GM12878 (cell line): Measurements from ENCODE around the gene RBKS. TPM values are rescaled to one million over a fixed set of nuclear protein-coding genes. Genes with fewer than 3 reads are reported as not detected.

Experiments used
- ATAC-seq: fragments of 200-7000 bp; cut with Tn5 transposase; 3 replicates; pipeline ENCODE4 v1.9.1; 2020; ENCODE audit warnings: mild to moderate bottlenecking, moderate library complexity
- BruUV-seq: library from RNA; stranded (reverse); fragments of 400-500 nt; replicated peaks from 2 replicates; lab custom pipeline; 2021; lab: Mats Ljungman, UMichigan
- CTCF ChIA-PET: fragments of 300-600 bp; sonication (Branson Sonifier 250); formaldehyde crosslinking; extraction: SDS; loops from one replicate; lab custom pipeline; 2021; ENCODE audit warnings: inconsistent platforms; lab: Yijun Ruan, JAX
- POLR2A ChIA-PET: fragments of 350-600 bp; formaldehyde crosslinking; extraction: SDS; loops from one replicate; lab custom pipeline; 2021; ENCODE audit warnings: inconsistent platforms; lab: Charles Lee
- RAD21 ChIA-PET: fragments of 300-600 bp; sonication (Branson Sonifier 250); formaldehyde crosslinking; loops from one replicate; lab custom pipeline; 2023; ENCODE audit warnings: antibody characterized with exemption; ENCODE audit not compliant: unreplicated experiment; lab: Charles Lee
- SMC1A ChIA-PET: fragments of 300-600 bp; sonication (Branson Sonifier 250); formaldehyde crosslinking; loops from one replicate; lab custom pipeline; 2023; ENCODE audit not compliant: unreplicated experiment, uncharacterized antibody; lab: Charles Lee
- DNase-seq: peaks from one replicate; pipeline ENCODE4 v3.0.0-alpha.2; 2011; ENCODE audit warnings: low read depth, low spot score
- FAIRE-seq: peaks from 3 replicates; lab custom pipeline; 2011; peaks lifted over from hg19 to GRCh38; lab: Jason Lieb, UNC
- H2AFZ ChIP-seq: 2 replicates; pipeline ENCODE4 v1.6.0; 2011; ENCODE audit warnings: low read depth, low read length, control low read depth; ENCODE audit not compliant: control insufficient read depth
- H3K27ac ChIP-seq: 2 replicates; pipeline ENCODE4 v1.5.1; 2011; ENCODE audit warnings: control low read depth; ENCODE audit not compliant: control insufficient read depth, insufficient read depth
- H3K27me3 ChIP-seq, 2 experiments: replicated peaks in 1 of 2; 2 replicates each; pipeline versions ENCODE4 v1.6.0 to v1.6.1; 2011; ENCODE audit warnings: low read length in 1 of 2; ENCODE audit not compliant: control insufficient read depth in 2 of 2, insufficient read depth in 2 of 2
- H3K36me3 ChIP-seq, 2 experiments: 2 replicates each; pipeline ENCODE4 v1.5.1; 2011; ENCODE audit warnings: low read length in 1 of 2; ENCODE audit not compliant: control insufficient read depth in 2 of 2, insufficient read depth in 2 of 2
- H3K4me1 ChIP-seq: 2 replicates; pipeline ENCODE4 v1.6.1; 2011; ENCODE audit warnings: mild to moderate bottlenecking, low read length, moderate library complexity, mixed read lengths; ENCODE audit not compliant: control insufficient read depth, insufficient read depth
- H3K4me2 ChIP-seq: 2 replicates; pipeline ENCODE4 v1.6.0; 2011; ENCODE audit warnings: control low read depth; ENCODE audit not compliant: control insufficient read depth, insufficient read depth
- H3K4me3 ChIP-seq: fragments of 200-600 bp; sonication (generic); 2 replicates; pipeline ENCODE4 v1.5.1; 2016
- H3K79me2 ChIP-seq: 2 replicates; pipeline ENCODE4 v1.6.0; 2011; ENCODE audit warnings: low read length; ENCODE audit not compliant: control insufficient read depth, insufficient read depth
- H3K9ac ChIP-seq: 2 replicates; pipeline ENCODE4 v1.8.0; 2011; ENCODE audit warnings: low read length, control low read depth, mixed read lengths; ENCODE audit not compliant: control insufficient read depth, insufficient read depth
- H3K9me3 ChIP-seq: replicated peaks from 3 replicates; pipeline ENCODE4 v1.5.1; 2011; ENCODE audit warnings: mild to moderate bottlenecking, low read length; ENCODE audit not compliant: control insufficient read depth, insufficient read depth
- H4K20me1 ChIP-seq: 2 replicates; pipeline ENCODE4 v1.6.0; 2011; ENCODE audit not compliant: control insufficient read depth, insufficient read depth
- ASH2L ChIP-seq: fragments of 300-600, 200-600 bp; sonication (generic); IDR thresholded peaks from 2 replicates; pipeline ENCODE4 v1.6.1; 2017; ENCODE audit warnings: low read depth, mild to moderate bottlenecking, borderline replicate concordance
- BCLAF1 ChIP-seq: fragments of 450-650 bp; IDR thresholded peaks from 2 replicates; pipeline ENCODE4 v1.6.1; 2017; ENCODE audit warnings: antibody characterized with exemption, mild to moderate bottlenecking, moderate library complexity
- CHD1 ChIP-seq: IDR thresholded peaks from 2 replicates; pipeline ENCODE4 v1.6.1; 2012; ENCODE audit warnings: low read depth, low read length, improper control_type of control experiment
- EGR1 ChIP-seq, 2 experiments: IDR thresholded peaks; 1 replicate in 1 of 2; 2 replicates in 1 of 2; pipeline ENCODE4 v1.6.1; 2011 to 2012; ENCODE audit warnings: low read depth in 2 of 2, low read length in 2 of 2, borderline replicate concordance in 1 of 2, mild to moderate bottlenecking in 1 of 2, moderate library complexity in 1 of 2
- IRF3 ChIP-seq: fragments of 450-650 bp; IDR thresholded peaks from 2 replicates; pipeline ENCODE4 v1.6.1; 2014; ENCODE audit warnings: mild to moderate bottlenecking
- MEF2A ChIP-seq: IDR thresholded peaks from 2 replicates; pipeline ENCODE4 v1.6.1; 2011; ENCODE audit warnings: low read depth, mild to moderate bottlenecking, low read length, moderate library complexity; ENCODE audit not compliant: insufficient read depth
- NFYA ChIP-seq: IDR thresholded peaks from 2 replicates; pipeline ENCODE4 v1.6.1; 2011; ENCODE audit warnings: low read depth, mild to moderate bottlenecking, low read length, improper control_type of control experiment, borderline replicate concordance
- NFYB ChIP-seq: IDR thresholded peaks from 2 replicates; pipeline ENCODE4 v1.6.1; 2011; ENCODE audit warnings: low read depth, mild to moderate bottlenecking, low read length, improper control_type of control experiment, moderate library complexity; ENCODE audit not compliant: insufficient read depth
- NR2F1 ChIP-seq: fragments of 450-650 bp; conservative IDR thresholded peaks from 2 replicates; pipeline ENCODE4 v1.6.1; 2017; ENCODE audit warnings: mild to moderate bottlenecking
- PAX8 ChIP-seq: fragments of 450-650 bp; IDR thresholded peaks from 2 replicates; pipeline ENCODE4 v1.6.1; 2017; ENCODE audit warnings: mild to moderate bottlenecking, moderate library complexity
- POLR2A ChIP-seq: IDR thresholded peaks from 2 replicates; pipeline ENCODE4 v1.6.1; 2011; ENCODE audit warnings: low read depth, mild to moderate bottlenecking, low read length
- REST ChIP-seq: IDR thresholded peaks from 2 replicates; pipeline ENCODE4 v1.6.1; 2012; ENCODE audit warnings: mild to moderate bottlenecking, low read depth, low read length
- SMAD1 ChIP-seq: fragments of 450-650 bp; IDR thresholded peaks from 2 replicates; pipeline ENCODE4 v1.6.1; 2018; ENCODE audit warnings: mild to moderate bottlenecking, low read depth; ENCODE audit not compliant: partially characterized antibody
- SMARCA5 ChIP-seq: fragments of 450-650 bp; IDR thresholded peaks from 2 replicates; pipeline ENCODE4 v1.6.1; 2017; ENCODE audit warnings: mild to moderate bottlenecking
- SRF ChIP-seq, 2 experiments: IDR thresholded peaks; 2 replicates each; pipeline ENCODE4 v1.6.1; 2011; ENCODE audit warnings: low read depth in 2 of 2, low read length in 2 of 2, mild to moderate bottlenecking in 1 of 2, moderate library complexity in 1 of 2
- TAF1 ChIP-seq: IDR thresholded peaks from 2 replicates; pipeline ENCODE4 v1.6.1; 2011; ENCODE audit warnings: mild to moderate bottlenecking, low read depth, low read length, borderline replicate concordance
- in situ Hi-C: fragments of 300-500 bp; cut with MboI; formaldehyde crosslinking; loops from 9 replicates; pipeline ENCODE4 v1.14.3; 2018; ENCODE audit warnings: mixed read lengths
- intact Hi-C: fragments of 100-400 bp; cut with micrococcal nuclease; formaldehyde crosslinking; loops from one replicate; pipeline ENCODE4 v1.14.2; 2022; ENCODE audit not compliant: unreplicated experiment
- polyA plus RNA-seq, 11 experiments: library from polyadenylated mRNA; depleted of rRNA in 4 of 11; unstranded in 6 of 11; stranded (reverse) in 5 of 11; fragments of >200 nt; fragmentation: Nextera tagmentation in 4 of 11; fragmentation: Illumina TruSeq in 1 of 11; extraction: Ambion mirVana in 4 of 11; extraction: Trizol in 1 of 11; gene quantifications; 1 replicate in 1 of 11; 2 replicates in 10 of 11; pipeline versions ENCODE4 v1.2.1 to v1.2.3, GENCODE V29; 2011 to 2016; ENCODE audit warnings: inconsistent platforms in 2 of 11, missing spikeins in 2 of 11, low read depth in 1 of 11
- total RNA-seq, 4 experiments: library from RNA; depleted of rRNA in 3 of 4; stranded (reverse); fragments of >200 nt in 3 of 4; fragmentation: Illumina TruSeq in 1 of 4; extraction: Trizol in 1 of 4; gene quantifications; 2 replicates each; pipeline versions ENCODE4 v1.2.1 to v1.2.3, GENCODE V29; 2013 to 2021

RBKS gene
- total and polyA plus RNA-seq, 10 of the 15 experiments (the other 5 are each of a cell fraction or from before 2014, with no cell fraction given), result 0.39 to 1.8 (median 1.0) TPM

- no peaks in the 10 kb centered on the region for H3K9me3 ChIP-seq
- intact Hi-C loops, result no loop called here
- no peak for TF ChIP-seq CHD1
- no peak for TF ChIP-seq TAF1
- TF ChIP-seq SMAD1, result no peak
- TF ChIP-seq NR2F1, result no peak
- no peak for TF ChIP-seq SRF (IDR thresholded peaks at IDR 0.05; ENCODE audit: low read depth in 2 of 2, low read length in 2 of 2)
- no peak for TF ChIP-seq SMARCA5
- TF ChIP-seq BCLAF1, result no peak
- no peak for TF ChIP-seq NFYA
- TF ChIP-seq EGR1 (IDR thresholded peaks at IDR 0.05; ENCODE audit: borderline replicate concordance in 1 of 2, low read depth in 2 of 2, low read length in 2 of 2), result no peak
- no peak for TF ChIP-seq ASH2L
- no peak for TF ChIP-seq PAX8
- no peak for TF ChIP-seq POLR2A
- no peak for TF ChIP-seq MEF2A
- no peak for TF ChIP-seq IRF3
- TF ChIP-seq NFYB, result no peak
- no peak for TF ChIP-seq REST
- TF ChIP-seq, all 136 proteins: peak for 0
- DNase-seq, result no peak
- H3K27me3 ChIP-seq, result no peaks in the 10 kb centered on the region
- CTCF ChIA-PET, result interaction anchor here (1.0 kb wide), 1 partner anchor 88 kb away, joined by 3 read pairs; no protein-coding TSS in a partner anchor
- FAIRE-seq, result no peak
- H3K9ac ChIP-seq, result no peak overlapping the region
- in situ Hi-C loops, result no loop called here
- H4K20me1 ChIP-seq, result no peaks in the 10 kb centered on the region
- no peak overlapping the region for H3K4me3 ChIP-seq
- POLR2A ChIA-PET, result no interaction called here
- RAD21 ChIA-PET, result no interaction called here
- no peak overlapping the region for H3K27ac ChIP-seq
- no peaks in the 10 kb centered on the region for H3K36me3 ChIP-seq
- H2AFZ ChIP-seq, result no peak overlapping the region
- no peak for ATAC-seq
- no TSS peak for BruUV-seq
- H3K4me2 ChIP-seq, result no peak overlapping the region
- SMC1A ChIA-PET, result no interaction called here
- no peaks in the 10 kb centered on the region for H3K79me2 ChIP-seq
- no peaks in the 10 kb centered on the region for H3K4me1 ChIP-seq
These were observed 97.4 kb downstream of the RBKS start for GRCh38 chr2:27792759-27793158.
